HG02610 (cell line): ENCODE data around the gene ARAP2.
A peak's percentile ranks its signal among the peaks of the same experiment; 100 is the strongest.

Experiments
- ATAC-seq: cut with Tn5 transposase; IDR thresholded peaks from one replicate; pipeline ENCODE4 v1.9.1; 2021; ENCODE audit warnings: mild to moderate bottlenecking, moderate library complexity; ENCODE audit not compliant: unreplicated experiment

ARAP2 gene

DNA sequence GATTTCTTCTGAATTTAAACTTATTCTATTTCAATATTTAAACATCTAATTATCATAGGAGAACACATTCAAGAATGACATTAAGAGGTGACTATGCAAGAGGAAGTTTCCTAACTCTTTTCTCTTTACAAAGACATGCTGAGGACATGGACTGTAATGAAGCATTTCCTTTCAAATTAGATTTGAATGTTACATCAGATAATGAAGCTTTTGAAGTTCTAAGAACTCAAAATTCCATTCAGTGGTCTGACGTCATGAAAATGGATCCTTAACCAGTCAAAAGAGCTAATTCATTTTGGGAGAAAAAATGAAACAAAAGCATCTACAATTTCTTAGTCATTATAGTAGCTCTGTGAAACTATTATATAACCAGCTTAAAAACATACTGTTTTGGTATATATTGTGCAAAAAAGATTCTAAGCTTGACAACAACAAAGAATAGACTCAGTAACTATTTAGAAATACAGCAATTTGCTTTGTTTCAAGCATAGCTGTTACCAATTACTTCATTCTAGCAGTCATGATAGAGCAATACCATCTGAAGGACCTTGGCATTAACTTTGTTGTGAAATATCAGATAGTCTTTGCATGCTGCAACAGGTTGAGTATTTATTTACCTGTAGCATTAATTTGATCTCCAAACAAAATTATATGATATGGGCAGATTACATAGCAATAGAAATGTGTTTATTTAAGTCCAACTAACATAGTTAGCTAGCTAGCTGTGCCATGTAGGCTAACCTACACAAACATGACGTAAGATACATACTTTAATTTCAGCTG is 23.4 kb upstream of the ARAP2 start:
- ATAC-seq: no peak

- no peak for ATAC-seq
These were observed 20.0 kb upstream of the ARAP2 start for GRCh38 chr4:36264207-36264826.

DNA sequence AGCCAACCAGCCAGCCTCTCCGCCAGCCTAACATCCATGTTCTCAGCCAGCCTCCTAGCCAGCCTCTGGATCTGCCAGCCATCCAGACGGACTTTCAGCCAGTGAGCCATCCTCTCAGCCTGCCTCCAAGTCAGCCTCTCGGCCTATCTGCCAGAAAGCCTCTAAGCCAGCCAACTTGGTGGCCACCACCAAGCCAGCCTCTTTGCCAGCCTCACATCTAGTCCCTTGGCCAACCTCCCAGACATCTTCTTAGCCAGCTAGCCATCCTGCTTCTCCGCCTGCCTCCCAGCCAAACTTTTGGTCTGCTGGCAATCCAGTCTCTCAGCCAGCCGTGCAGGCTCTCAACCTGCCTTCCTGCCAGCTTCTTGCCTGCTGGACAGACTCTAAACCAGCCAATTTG is 16.4 kb upstream of the ARAP2 start:
- no peak for ATAC-seq

DNA sequence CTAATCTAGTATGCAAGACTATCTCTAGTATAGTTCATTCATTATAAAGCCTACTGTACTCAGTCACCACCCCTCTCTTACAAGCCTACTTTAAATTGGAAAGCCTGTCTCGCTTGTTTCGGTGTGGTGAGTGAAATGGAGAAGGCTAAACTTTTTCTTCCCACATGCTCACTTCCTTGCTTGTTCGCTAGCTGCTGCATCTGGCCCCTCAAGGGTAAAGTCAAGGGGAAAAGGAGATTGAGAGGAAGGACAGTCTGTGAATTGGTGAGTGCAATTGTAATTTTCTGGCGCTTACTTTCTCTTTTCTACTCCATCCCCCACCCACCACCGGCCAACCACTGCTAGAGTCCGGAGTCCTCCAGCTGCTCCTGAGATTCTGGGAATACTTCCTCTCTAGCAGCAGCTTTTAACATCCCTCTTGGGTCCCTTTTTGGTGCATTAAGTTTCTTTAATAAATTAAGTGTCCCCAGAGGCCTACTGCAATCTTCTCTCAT is 12.1 kb upstream of the ARAP2 start:
- peak; percentile 73 for ATAC-seq

- peak; percentile 79 for ATAC-seq
These were observed 11.3 kb upstream of the ARAP2 start for GRCh38 chr4:36255577-36255976.

GRCh38 chr4:36254371-36254770 is 10.1 kb upstream of the ARAP2 start:
- no peak for ATAC-seq

DNA sequence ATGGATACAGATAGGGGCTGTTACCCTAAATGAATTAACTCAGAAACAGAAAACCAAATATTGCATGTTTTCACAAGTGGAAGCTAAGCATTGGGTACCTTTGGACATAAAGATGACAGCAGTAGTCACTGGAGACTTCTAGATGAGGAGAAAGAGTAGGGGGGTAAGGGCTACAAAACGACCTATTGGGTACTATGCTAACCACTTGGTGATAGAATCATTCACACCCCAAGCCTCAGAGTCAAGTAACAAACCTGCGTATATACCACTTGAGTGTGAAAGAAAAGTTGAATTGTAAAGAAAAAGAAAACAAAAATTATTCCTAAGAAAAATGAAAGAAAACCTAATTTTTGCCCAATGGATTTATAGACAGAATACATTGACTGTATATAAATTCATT is 7.7 kb upstream of the ARAP2 start:
- ATAC-seq: no peak

GRCh38 chr4:36249610-36250009 is 5.3 kb upstream of the ARAP2 start:
- ATAC-seq: peak; percentile 62

- ATAC-seq: peak; percentile 28
These were observed 708 bp downstream of the ARAP2 start for GRCh38 chr4:36243355-36244256.

DNA sequence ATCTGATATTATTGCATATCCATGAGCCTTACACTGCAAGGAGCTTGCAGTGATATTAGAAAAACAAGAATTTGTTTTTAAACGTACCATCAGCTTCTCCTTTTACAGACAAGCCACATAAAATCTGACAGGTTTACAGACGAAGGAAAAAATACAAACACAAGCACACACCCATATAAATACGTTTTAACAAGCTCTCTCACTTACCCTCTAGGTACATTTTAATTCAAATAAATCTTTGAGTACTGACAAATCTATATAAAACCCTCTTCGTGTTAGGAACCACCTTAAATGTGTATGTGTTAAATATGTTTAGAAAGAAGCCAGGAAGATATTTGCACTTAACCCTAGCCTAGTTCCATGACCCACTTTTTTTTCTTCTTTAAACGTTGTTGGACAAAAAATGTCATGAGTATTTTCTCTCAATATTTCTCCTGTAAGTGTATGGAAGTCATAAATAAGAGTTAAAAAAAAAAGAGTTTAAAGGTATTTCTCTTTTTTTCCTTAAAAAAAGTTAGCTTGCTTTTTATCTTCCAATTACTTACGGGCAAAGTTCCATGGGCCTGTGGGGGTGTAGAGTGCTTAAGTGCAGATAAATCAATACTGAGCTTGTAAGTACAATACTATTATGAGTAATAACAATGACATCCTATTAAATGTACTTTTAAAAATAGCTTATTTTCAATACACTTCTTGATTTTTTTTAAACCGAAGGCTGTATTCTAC is 1.5 kb downstream of the ARAP2 start:
- ATAC-seq: no peak

DNA sequence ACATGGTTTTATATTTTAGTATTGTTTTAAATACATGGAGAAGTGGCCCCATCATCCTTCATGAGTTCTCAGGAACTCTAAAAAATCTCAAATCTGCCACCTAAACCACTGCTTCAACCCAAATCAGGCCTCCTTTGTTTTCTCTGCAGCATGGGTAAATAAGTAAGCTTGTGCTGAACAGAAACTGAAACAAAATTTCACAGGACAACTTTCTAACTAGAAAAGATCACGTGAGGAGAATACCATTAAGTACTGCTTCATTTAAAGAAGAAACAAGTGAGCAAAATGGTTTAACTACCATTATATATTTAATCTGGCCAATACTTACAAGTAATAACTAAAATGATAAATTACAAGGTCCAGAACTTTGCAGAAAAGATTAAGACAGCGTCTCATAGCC is 2.5 kb downstream of the ARAP2 start:
- ATAC-seq: peak; percentile 45

DNA sequence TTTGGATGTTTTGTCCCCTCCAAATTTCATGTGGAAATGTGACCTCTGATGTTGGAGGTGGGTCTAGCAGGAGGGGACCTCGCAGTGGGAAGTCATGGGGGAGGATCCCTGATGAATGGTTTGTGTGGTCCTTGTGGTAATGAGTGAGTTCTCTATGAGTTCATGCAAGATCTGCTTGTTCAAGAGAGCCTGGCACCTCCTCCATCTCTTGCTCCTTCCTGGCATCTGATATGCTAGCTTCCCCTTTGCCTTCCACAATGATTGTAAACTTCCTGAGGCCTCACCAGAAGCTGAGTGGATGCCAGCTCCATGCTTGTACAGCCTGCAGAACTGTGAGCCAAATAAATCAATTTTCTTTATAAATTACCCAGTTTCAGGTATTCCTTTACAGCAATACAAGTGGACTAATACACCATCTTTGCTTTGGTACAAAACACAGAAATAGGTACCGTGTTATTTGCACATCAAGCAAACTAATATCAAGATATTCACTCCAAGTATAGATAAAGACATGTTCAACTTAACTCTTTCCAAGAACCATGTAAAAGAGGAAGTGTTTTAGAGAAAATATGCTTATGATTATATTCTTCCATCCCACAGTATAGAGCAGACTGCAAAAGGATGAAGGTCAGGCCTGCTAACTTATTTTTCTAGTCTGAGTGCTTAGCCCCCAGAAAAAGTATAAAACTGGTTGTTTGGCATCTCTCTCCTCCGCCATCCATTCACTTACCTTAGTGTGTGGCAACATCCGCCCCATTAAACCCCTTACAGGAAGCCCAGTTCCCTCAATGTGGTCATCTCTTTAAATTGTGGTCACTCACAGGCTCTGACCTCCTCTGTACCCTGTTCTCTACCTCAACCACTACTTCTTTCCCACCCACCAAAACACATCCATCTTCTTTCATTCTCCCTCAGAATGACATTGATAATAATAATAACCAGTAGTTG is 6.7 kb downstream of the ARAP2 start:
- ATAC-seq: no peak

GRCh38 chr4:36236159-36236558 is 8.2 kb downstream of the ARAP2 start:
- no peak for ATAC-seq

GRCh38 chr4:36235306-36235705 is 9.0 kb downstream of the ARAP2 start:
- no peak for ATAC-seq

- no peak for ATAC-seq
These were observed 10.6 kb downstream of the ARAP2 start for GRCh38 chr4:36233567-36234266.

- no peak for ATAC-seq
These were observed 13.8 kb downstream of the ARAP2 start for GRCh38 chr4:36230534-36230933.

GRCh38 chr4:36227913-36228312 is 16.4 kb downstream of the ARAP2 start:
- no peak for ATAC-seq

- ATAC-seq: no peak
These were observed 17.7 kb downstream of the ARAP2 start for GRCh38 chr4:36226430-36227227.
